ENCODE measurements around the gene SKI.
A peak's percentile ranks its signal among the peaks of the same experiment; 100 is the strongest.

Gene SKI

GRCh38 chr1:2228157-2228594, at the start of gene SKI:
TSS of gene SKI (plus strand) at chr1:2228319. CDS start at chr1:2228767, 448 bp downstream.
- Histone ChIP-seq H3K27me3 (ENCODE audit: control insufficient read depth, insufficient read depth, low read length) (peaks cover 2% of the 10 kb centered on the region), H3K9ac (ENCODE audit: low read length) (peak within 1 kb of the TSS; percentile 80), H3K4me1 (ENCODE audit: control insufficient read depth, insufficient read depth, low read length) (peaks cover 44% of the 10 kb centered on the region), H3K4me3 (ENCODE audit: low read length) (peak within 1 kb of the TSS; percentile 50), H3K36me3 (ENCODE audit: control insufficient read depth, insufficient read depth, low read length) (no peaks in the 10 kb centered on the region), H3K9me3 (ENCODE audit: control insufficient read depth, low read length) (no peaks in the 10 kb centered on the region)

GRCh38 chr1:2178875-2179274, 49.2 kb upstream of the SKI start:
- Histone ChIP-seq H3K27me3 (ENCODE audit: control insufficient read depth, insufficient read depth, low read length) (no peaks in the 10 kb centered on the region), H3K9me3 (ENCODE audit: control insufficient read depth, low read length) (no peaks in the 10 kb centered on the region), H3K4me3 (ENCODE audit: low read length) (no peak overlapping the region), H3K4me1 (ENCODE audit: control insufficient read depth, insufficient read depth, low read length) (no peaks in the 10 kb centered on the region), H3K36me3 (ENCODE audit: control insufficient read depth, insufficient read depth, low read length) (no peaks in the 10 kb centered on the region), H3K9ac (ENCODE audit: low read length) (no peak overlapping the region)

GRCh38 chr1:2179283-2180013, 48.7 kb upstream of the SKI start:
- Histone ChIP-seq H3K36me3 (ENCODE audit: control insufficient read depth, insufficient read depth, low read length) (no peaks in the 10 kb centered on the region), H3K9ac (ENCODE audit: low read length) (no peak overlapping the region), H3K4me3 (ENCODE audit: low read length) (no peak overlapping the region), H3K27me3 (ENCODE audit: control insufficient read depth, insufficient read depth, low read length) (no peaks in the 10 kb centered on the region), H3K4me1 (ENCODE audit: control insufficient read depth, insufficient read depth, low read length) (no peaks in the 10 kb centered on the region), H3K9me3 (ENCODE audit: control insufficient read depth, low read length) (no peaks in the 10 kb centered on the region)

- Histone ChIP-seq H3K9ac (ENCODE audit: low read length) (no peak overlapping the region), H3K4me3 (ENCODE audit: low read length) (no peak overlapping the region), H3K4me1 (ENCODE audit: control insufficient read depth, insufficient read depth, low read length) (no peaks in the 10 kb centered on the region), H3K36me3 (ENCODE audit: control insufficient read depth, insufficient read depth, low read length) (no peaks in the 10 kb centered on the region), H3K9me3 (ENCODE audit: control insufficient read depth, low read length) (no peaks in the 10 kb centered on the region), H3K27me3 (ENCODE audit: control insufficient read depth, insufficient read depth, low read length) (no peaks in the 10 kb centered on the region)
These were observed 47.5 kb upstream of the SKI start for GRCh38 chr1:2180297-2181245.

GRCh38 chr1:2181271-2181670, 46.8 kb upstream of the SKI start:
- no peaks in the 10 kb centered on the region for H3K27me3 ChIP-seq (ENCODE audit: control insufficient read depth, insufficient read depth, low read length)
- H3K36me3 ChIP-seq (ENCODE audit: control insufficient read depth, insufficient read depth, low read length) = no peaks in the 10 kb centered on the region
- no peak overlapping the region for H3K4me3 ChIP-seq (ENCODE audit: low read length)
- no peak overlapping the region for H3K9ac ChIP-seq (ENCODE audit: low read length)
- H3K4me1 ChIP-seq (ENCODE audit: control insufficient read depth, insufficient read depth, low read length) = no peaks in the 10 kb centered on the region
- no peaks in the 10 kb centered on the region for H3K9me3 ChIP-seq (ENCODE audit: control insufficient read depth, low read length)

GRCh38 chr1:2181752-2182151, 46.4 kb upstream of the SKI start:
- no peak overlapping the region for H3K9ac ChIP-seq (ENCODE audit: low read length)
- H3K36me3 ChIP-seq (ENCODE audit: control insufficient read depth, insufficient read depth, low read length) = no peaks in the 10 kb centered on the region
- no peaks in the 10 kb centered on the region for H3K27me3 ChIP-seq (ENCODE audit: control insufficient read depth, insufficient read depth, low read length)
- no peaks in the 10 kb centered on the region for H3K9me3 ChIP-seq (ENCODE audit: control insufficient read depth, low read length)
- H3K4me1 ChIP-seq (ENCODE audit: control insufficient read depth, insufficient read depth, low read length) = no peaks in the 10 kb centered on the region
- no peak overlapping the region for H3K4me3 ChIP-seq (ENCODE audit: low read length)

GRCh38 chr1:2182376-2182775, 45.7 kb upstream of the SKI start:
- Histone ChIP-seq H3K4me3 (ENCODE audit: low read length) (no peak overlapping the region), H3K36me3 (ENCODE audit: control insufficient read depth, insufficient read depth, low read length) (no peaks in the 10 kb centered on the region), H3K9me3 (ENCODE audit: control insufficient read depth, low read length) (no peaks in the 10 kb centered on the region), H3K9ac (ENCODE audit: low read length) (no peak overlapping the region), H3K27me3 (ENCODE audit: control insufficient read depth, insufficient read depth, low read length) (no peaks in the 10 kb centered on the region), H3K4me1 (ENCODE audit: control insufficient read depth, insufficient read depth, low read length) (no peaks in the 10 kb centered on the region)

GRCh38 chr1:2183937-2184334, 44.2 kb upstream of the SKI start:
- Histone ChIP-seq H3K9me3 (ENCODE audit: control insufficient read depth, low read length) (no peaks in the 10 kb centered on the region), H3K9ac (ENCODE audit: low read length) (no peak overlapping the region), H3K27me3 (ENCODE audit: control insufficient read depth, insufficient read depth, low read length) (no peaks in the 10 kb centered on the region), H3K36me3 (ENCODE audit: control insufficient read depth, insufficient read depth, low read length) (no peaks in the 10 kb centered on the region), H3K4me3 (ENCODE audit: low read length) (no peak overlapping the region), H3K4me1 (ENCODE audit: control insufficient read depth, insufficient read depth, low read length) (peaks cover 6% of the 10 kb centered on the region)

- Histone ChIP-seq H3K9ac (ENCODE audit: low read length) (no peak overlapping the region), H3K4me1 (ENCODE audit: control insufficient read depth, insufficient read depth, low read length) (peaks cover 6% of the 10 kb centered on the region), H3K4me3 (ENCODE audit: low read length) (no peak overlapping the region), H3K27me3 (ENCODE audit: control insufficient read depth, insufficient read depth, low read length) (no peaks in the 10 kb centered on the region), H3K36me3 (ENCODE audit: control insufficient read depth, insufficient read depth, low read length) (no peaks in the 10 kb centered on the region), H3K9me3 (ENCODE audit: control insufficient read depth, low read length) (no peaks in the 10 kb centered on the region)
These were observed 43.6 kb upstream of the SKI start for GRCh38 chr1:2184531-2184930.

- Histone ChIP-seq H3K36me3 (ENCODE audit: control insufficient read depth, insufficient read depth, low read length) (no peaks in the 10 kb centered on the region), H3K4me1 (ENCODE audit: control insufficient read depth, insufficient read depth, low read length) (peaks cover 10% of the 10 kb centered on the region), H3K9ac (ENCODE audit: low read length) (no peak overlapping the region), H3K9me3 (ENCODE audit: control insufficient read depth, low read length) (no peaks in the 10 kb centered on the region), H3K27me3 (ENCODE audit: control insufficient read depth, insufficient read depth, low read length) (no peaks in the 10 kb centered on the region), H3K4me3 (ENCODE audit: low read length) (no peak overlapping the region)
These were observed 43.2 kb upstream of the SKI start for GRCh38 chr1:2184934-2185333.

GRCh38 chr1:2185880-2186855, 42.0 kb upstream of the SKI start:
- Histone ChIP-seq H3K4me3 (ENCODE audit: low read length) (no peak overlapping the region), H3K4me1 (ENCODE audit: control insufficient read depth, insufficient read depth, low read length) (peaks cover 22% of the 10 kb centered on the region), H3K27me3 (ENCODE audit: control insufficient read depth, insufficient read depth, low read length) (no peaks in the 10 kb centered on the region), H3K36me3 (ENCODE audit: control insufficient read depth, insufficient read depth, low read length) (no peaks in the 10 kb centered on the region), H3K9ac (ENCODE audit: low read length) (no peak overlapping the region), H3K9me3 (ENCODE audit: control insufficient read depth, low read length) (no peaks in the 10 kb centered on the region)
